ENCODE measurements around the gene CES4A. TPM values are rescaled to one million over a fixed set of nuclear protein-coding genes. Genes with fewer than 3 reads are reported as not detected.
"Not testable (repeated sequence)": the region's sequence is repeated elsewhere in the genome, so short reads cannot be mapped to it uniquely, and the experiment has no call there.

CES4A gene
- total and polyA plus RNA-seq, 2 experiments from 2014 or later, result 11.8 to 12.3 TPM

- no peak overlapping the region for H3K4me3 ChIP-seq
- H3K9me3 ChIP-seq (ENCODE audit: low read depth), result no peaks in the 10 kb centered on the region
- no peaks in the 10 kb centered on the region for H3K36me3 ChIP-seq (replicated peaks; ENCODE audit: insufficient read depth, low read depth)
- WGBS (ENCODE audit: low lambda C conversion rate, missing lambda C conversion rate), result 92% methylated on average over 6 of the region's 6 CpGs
- DNase-seq (ENCODE audit: low spot score), result no peak
- no peaks in the 10 kb centered on the region for H3K9me2 ChIP-seq (replicated peaks; ENCODE audit: insufficient read depth)
- H3K79me2 ChIP-seq, result no peaks in the 10 kb centered on the region
- no peak overlapping the region for H2AFZ ChIP-seq
- H3K27me3 ChIP-seq, result no peaks in the 10 kb centered on the region
- H3K4me1 ChIP-seq (ENCODE audit: insufficient read depth), result no peaks in the 10 kb centered on the region
- H3K27ac ChIP-seq, result no peak overlapping the region
- no peaks in the 10 kb centered on the region for H4K20me1 ChIP-seq (ENCODE audit: insufficient read depth, poor library complexity, severe bottlenecking)
- no peak overlapping the region for H3K4me2 ChIP-seq
- TF ChIP-seq CTCF (IDR thresholded peaks at IDR 0.05; ENCODE audit: poor library complexity), result no peak
- no peak for TF ChIP-seq EZH2phosphoT487 (IDR thresholded peaks at IDR 0.05; ENCODE audit: low read depth, severe bottlenecking, unreplicated experiment)
- TF ChIP-seq EZH2 (IDR thresholded peaks at IDR 0.05; ENCODE audit: borderline replicate concordance), result no peak
Observed at GRCh38 chr16:66986559-66986958, 1.8 kb upstream of the CES4A start.

GRCh38 chr16:66991545-66992077, 3.2 kb downstream of the CES4A start:
- Histone ChIP-seq H3K9me3 (ENCODE audit: low read depth) (no peaks in the 10 kb centered on the region), H3K27me3 (no peaks in the 10 kb centered on the region), H3K27ac (no peak overlapping the region), H4K20me1 (ENCODE audit: insufficient read depth, poor library complexity, severe bottlenecking) (no peaks in the 10 kb centered on the region), H3K79me2 (no peaks in the 10 kb centered on the region), H2AFZ (no peak overlapping the region), H3K36me3 (replicated peaks; ENCODE audit: insufficient read depth, low read depth) (no peaks in the 10 kb centered on the region), H3K4me3 (no peak overlapping the region), H3K9me2 (replicated peaks; ENCODE audit: insufficient read depth) (no peaks in the 10 kb centered on the region), H3K4me2 (no peak overlapping the region), H3K4me1 (ENCODE audit: insufficient read depth) (peaks cover under 1% of the 10 kb centered on the region)
- WGBS (ENCODE audit: low lambda C conversion rate, missing lambda C conversion rate), result 91% methylated on average over 2 of the region's 2 CpGs
- DNase-seq (ENCODE audit: low spot score), result no peak
- TF ChIP-seq CTCF (IDR thresholded peaks at IDR 0.05; ENCODE audit: poor library complexity) (no peak), EZH2 (IDR thresholded peaks at IDR 0.05; ENCODE audit: borderline replicate concordance) (no peak), EZH2phosphoT487 (IDR thresholded peaks at IDR 0.05; ENCODE audit: low read depth, severe bottlenecking, unreplicated experiment) (no peak)

GRCh38 chr16:66993558-66993957, 5.2 kb downstream of the CES4A start:
- DNase-seq (ENCODE audit: low spot score); H3K4me2 ChIP-seq; H3K4me1 ChIP-seq (ENCODE audit: insufficient read depth); H3K27me3 ChIP-seq; H3K27ac ChIP-seq; H3K79me2 ChIP-seq; H3K36me3 ChIP-seq (replicated peaks; ENCODE audit: insufficient read depth, low read depth); H4K20me1 ChIP-seq (ENCODE audit: insufficient read depth, poor library complexity, severe bottlenecking); H3K9me3 ChIP-seq (ENCODE audit: low read depth); H3K4me3 ChIP-seq; H3K9me2 ChIP-seq (replicated peaks; ENCODE audit: insufficient read depth); H2AFZ ChIP-seq: not testable (repeated sequence)
- WGBS (ENCODE audit: low lambda C conversion rate, missing lambda C conversion rate), result 95% methylated on average over 12 of the region's 12 CpGs

GRCh38 chr16:66996324-66996982, 8.1 kb downstream of the CES4A start:
- no peak overlapping the region for H3K4me3 ChIP-seq
- 55% methylated on average over 6 of the region's 6 CpGs for WGBS (ENCODE audit: low lambda C conversion rate, missing lambda C conversion rate)
- H3K9me2 ChIP-seq (replicated peaks; ENCODE audit: insufficient read depth), result no peaks in the 10 kb centered on the region
- no peaks in the 10 kb centered on the region for H4K20me1 ChIP-seq (ENCODE audit: insufficient read depth, poor library complexity, severe bottlenecking)
- TF ChIP-seq EZH2phosphoT487 (IDR thresholded peaks at IDR 0.05; ENCODE audit: low read depth, severe bottlenecking, unreplicated experiment) (no peak), EZH2 (IDR thresholded peaks at IDR 0.05; ENCODE audit: borderline replicate concordance) (no peak), CTCF (IDR thresholded peaks at IDR 0.05; ENCODE audit: poor library complexity) (no peak)
- H2AFZ ChIP-seq, result no peak overlapping the region
- H3K4me2 ChIP-seq, result no peak overlapping the region
- no peaks in the 10 kb centered on the region for H3K9me3 ChIP-seq (ENCODE audit: low read depth)
- H3K27ac ChIP-seq, result peak overlapping the region; percentile 54
- H3K36me3 ChIP-seq (replicated peaks; ENCODE audit: insufficient read depth, low read depth), result no peaks in the 10 kb centered on the region
- no peaks in the 10 kb centered on the region for H3K27me3 ChIP-seq
- DNase-seq (ENCODE audit: low spot score), result peak; percentile 71
- H3K4me1 ChIP-seq (ENCODE audit: insufficient read depth), result peaks cover 13% of the 10 kb centered on the region
- no peaks in the 10 kb centered on the region for H3K79me2 ChIP-seq
